ENCODE measurements around the gene TEX38. TPM values are rescaled to one million over a fixed set of nuclear protein-coding genes. Genes with fewer than 3 reads are reported as not detected.

The TEX38 gene
- total and polyA plus RNA-seq, 3 experiments from 2014 or later, result 0.37 TPM; not detected in 2

- Mint-ChIP-seq H3K27me3 (no peaks in the 10 kb centered on the region), H3K4me3 (no peak overlapping the region), H3K4me1 (peaks cover 0 to 2% (median 0%) of the 10 kb centered on the region in 3 donors), H3K36me3 (peaks cover 0 to 70% (median 26%) of the 10 kb centered on the region in 3 donors), H3K27ac (peak overlapping the region in 4 of 8 donors; percentile 12 to 73 (median 62)), H3K9me3 (no peaks in the 10 kb centered on the region)
- no peak overlapping the region for H3K27ac ChIP-seq (ENCODE audit: low read depth, low read length)
- H3K27me3 ChIP-seq (ENCODE audit: insufficient read depth, low read length, poor library complexity, severe bottlenecking), result no peaks in the 10 kb centered on the region
- H3K4me3 ChIP-seq (ENCODE audit: low read length), result no peak overlapping the region
- peaks cover 6% of the 10 kb centered on the region for H3K36me3 ChIP-seq (ENCODE audit: insufficient read depth, low read length)
- ChIA-PET CTCF (no interaction called here), POLR2A (no interaction called here)
- H3K9me3 ChIP-seq (ENCODE audit: low read length), result no peaks in the 10 kb centered on the region
- DNase-seq, result no peak
- no peaks in the 10 kb centered on the region for H3K4me1 ChIP-seq (ENCODE audit: insufficient read depth, low read length)
These were observed 32.1 kb upstream of the TEX38 start for GRCh38 chr1:46639547-46639946.

- Mint-ChIP-seq H3K36me3 (peaks cover 5 to 57% (median 20%) of the 10 kb centered on the region in 3 donors), H3K4me3 (no peak overlapping the region), H3K27me3 (no peaks in the 10 kb centered on the region), H3K9me3 (no peaks in the 10 kb centered on the region), H3K4me1 (peaks cover 0 to 2% (median 0%) of the 10 kb centered on the region in 3 donors), H3K27ac (peak overlapping the region in 3 of 8 donors; percentile 1 to 40 (median 3))
- ChIA-PET POLR2A (no interaction called here), CTCF (interaction anchor here (2.4 kb wide), 1 partner anchor 26 kb away, joined by 5 read pairs; the partner anchor contains the start of gene MOB3C)
- no peak overlapping the region for H3K27ac ChIP-seq (ENCODE audit: low read depth, low read length)
- DNase-seq, result no peak
- no peaks in the 10 kb centered on the region for H3K36me3 ChIP-seq (ENCODE audit: insufficient read depth, low read length)
- H3K9me3 ChIP-seq (ENCODE audit: low read length), result no peaks in the 10 kb centered on the region
- no peaks in the 10 kb centered on the region for H3K27me3 ChIP-seq (ENCODE audit: insufficient read depth, low read length, poor library complexity, severe bottlenecking)
- no peak overlapping the region for H3K4me3 ChIP-seq (ENCODE audit: low read length)
- H3K4me1 ChIP-seq (ENCODE audit: insufficient read depth, low read length), result no peaks in the 10 kb centered on the region
These were observed 29.5 kb upstream of the TEX38 start for GRCh38 chr1:46642115-46642680.

GRCh38 chr1:46643368-46643775 is 28.3 kb upstream of the TEX38 start:
- no peaks in the 10 kb centered on the region for H3K27me3 Mint-ChIP-seq
- H3K27ac Mint-ChIP-seq, result peak overlapping the region in 1 of 8 donors; percentile 87
- ChIA-PET CTCF (interaction anchor here (2.4 kb wide), 1 partner anchor 27 kb away, joined by 5 read pairs; the partner anchor contains the start of gene MOB3C), POLR2A (no interaction called here)
- H3K4me1 ChIP-seq (ENCODE audit: insufficient read depth, low read length), result no peaks in the 10 kb centered on the region
- H3K36me3 ChIP-seq (ENCODE audit: insufficient read depth, low read length), result no peaks in the 10 kb centered on the region
- H3K4me3 Mint-ChIP-seq, result no peak overlapping the region
- H3K27ac ChIP-seq (ENCODE audit: low read depth, low read length), result no peak overlapping the region
- peaks cover 0 to 2% (median 0%) of the 10 kb centered on the region in 3 donors for H3K4me1 Mint-ChIP-seq
- H3K9me3 Mint-ChIP-seq, result no peaks in the 10 kb centered on the region
- no peaks in the 10 kb centered on the region for H3K27me3 ChIP-seq (ENCODE audit: insufficient read depth, low read length, poor library complexity, severe bottlenecking)
- H3K4me3 ChIP-seq (ENCODE audit: low read length), result no peak overlapping the region
- H3K9me3 ChIP-seq (ENCODE audit: low read length), result no peaks in the 10 kb centered on the region
- no peak for DNase-seq
- H3K36me3 Mint-ChIP-seq, result peaks cover 9 to 56% (median 24%) of the 10 kb centered on the region in 3 donors

GRCh38 chr1:46645815-46646214 is 25.8 kb upstream of the TEX38 start:
- Mint-ChIP-seq H3K27me3 (no peaks in the 10 kb centered on the region), H3K4me3 (no peak overlapping the region), H3K27ac (no peak overlapping the region), H3K36me3 (peaks cover 23 to 60% (median 26%) of the 10 kb centered on the region in 3 donors), H3K9me3 (peaks cover 0 to 2% (median 0%) of the 10 kb centered on the region in 5 donors), H3K4me1 (peaks cover 0 to under 1% (median 0%) of the 10 kb centered on the region in 3 donors)
- no peak overlapping the region for H3K27ac ChIP-seq (ENCODE audit: low read depth, low read length)
- no peaks in the 10 kb centered on the region for H3K27me3 ChIP-seq (ENCODE audit: insufficient read depth, low read length, poor library complexity, severe bottlenecking)
- ChIA-PET CTCF (no interaction called here), POLR2A (no interaction called here)
- no peak overlapping the region for H3K4me3 ChIP-seq (ENCODE audit: low read length)
- no peaks in the 10 kb centered on the region for H3K36me3 ChIP-seq (ENCODE audit: insufficient read depth, low read length)
- H3K9me3 ChIP-seq (ENCODE audit: low read length), result no peaks in the 10 kb centered on the region
- H3K4me1 ChIP-seq (ENCODE audit: insufficient read depth, low read length), result no peaks in the 10 kb centered on the region
- no peak for DNase-seq

- no peak for DNase-seq
- peak overlapping the region in 1 of 8 donors; percentile 54 for H3K27ac Mint-ChIP-seq
- H3K9me3 Mint-ChIP-seq, result peaks cover 0 to 2% (median 0%) of the 10 kb centered on the region in 5 donors
- Histone ChIP-seq H3K4me1 (ENCODE audit: insufficient read depth, low read length) (no peaks in the 10 kb centered on the region), H3K27me3 (ENCODE audit: insufficient read depth, low read length, poor library complexity, severe bottlenecking) (no peaks in the 10 kb centered on the region), H3K9me3 (ENCODE audit: low read length) (no peaks in the 10 kb centered on the region), H3K27ac (ENCODE audit: low read depth, low read length) (no peak overlapping the region), H3K4me3 (ENCODE audit: low read length) (no peak overlapping the region), H3K36me3 (ENCODE audit: insufficient read depth, low read length) (no peaks in the 10 kb centered on the region)
- peaks cover 22 to 60% (median 26%) of the 10 kb centered on the region in 3 donors for H3K36me3 Mint-ChIP-seq
- POLR2A ChIA-PET, result no interaction called here
- CTCF ChIA-PET, result no interaction called here
- H3K4me3 Mint-ChIP-seq, result no peak overlapping the region
- H3K4me1 Mint-ChIP-seq, result no peaks in the 10 kb centered on the region
- no peaks in the 10 kb centered on the region for H3K27me3 Mint-ChIP-seq
These were observed 25.3 kb upstream of the TEX38 start for GRCh38 chr1:46646331-46646730.

- Mint-ChIP-seq H3K27ac (peak overlapping the region in 1 of 8 donors; percentile 54), H3K27me3 (no peaks in the 10 kb centered on the region), H3K4me3 (no peak overlapping the region), H3K36me3 (peaks cover 19 to 59% (median 28%) of the 10 kb centered on the region in 3 donors), H3K9me3 (peaks cover 0 to 2% (median 0%) of the 10 kb centered on the region in 5 donors), H3K4me1 (no peaks in the 10 kb centered on the region)
- Histone ChIP-seq H3K27ac (ENCODE audit: low read depth, low read length) (no peak overlapping the region), H3K4me3 (ENCODE audit: low read length) (no peak overlapping the region), H3K36me3 (ENCODE audit: insufficient read depth, low read length) (no peaks in the 10 kb centered on the region), H3K27me3 (ENCODE audit: insufficient read depth, low read length, poor library complexity, severe bottlenecking) (no peaks in the 10 kb centered on the region), H3K4me1 (ENCODE audit: insufficient read depth, low read length) (no peaks in the 10 kb centered on the region), H3K9me3 (ENCODE audit: low read length) (no peaks in the 10 kb centered on the region)
- ChIA-PET POLR2A (no interaction called here), CTCF (no interaction called here)
- no peak for DNase-seq
These were observed 24.8 kb upstream of the TEX38 start for GRCh38 chr1:46646844-46647243.

- H3K9me3 Mint-ChIP-seq, result peaks cover 0 to 2% (median 2%) of the 10 kb centered on the region in 5 donors
- DNase-seq, result no peak
- Histone ChIP-seq H3K9me3 (ENCODE audit: low read length) (no peaks in the 10 kb centered on the region), H3K4me1 (ENCODE audit: insufficient read depth, low read length) (no peaks in the 10 kb centered on the region), H3K27me3 (ENCODE audit: insufficient read depth, low read length, poor library complexity, severe bottlenecking) (no peaks in the 10 kb centered on the region), H3K36me3 (ENCODE audit: insufficient read depth, low read length) (no peaks in the 10 kb centered on the region), H3K27ac (ENCODE audit: low read depth, low read length) (no peak overlapping the region), H3K4me3 (ENCODE audit: low read length) (no peak overlapping the region)
- H3K4me3 Mint-ChIP-seq, result no peak overlapping the region
- H3K27me3 Mint-ChIP-seq, result no peaks in the 10 kb centered on the region
- H3K27ac Mint-ChIP-seq, result no peak overlapping the region
- POLR2A ChIA-PET, result no interaction called here
- peaks cover 21 to 60% (median 34%) of the 10 kb centered on the region in 3 donors for H3K36me3 Mint-ChIP-seq
- CTCF ChIA-PET, result no interaction called here
- H3K4me1 Mint-ChIP-seq, result peaks cover 0 to 2% (median 0%) of the 10 kb centered on the region in 3 donors
These were observed 24.0 kb upstream of the TEX38 start for GRCh38 chr1:46647611-46648010.

- POLR2A ChIA-PET, result no interaction called here
- Histone ChIP-seq H3K4me1 (ENCODE audit: insufficient read depth, low read length) (no peaks in the 10 kb centered on the region), H3K27me3 (ENCODE audit: insufficient read depth, low read length, poor library complexity, severe bottlenecking) (no peaks in the 10 kb centered on the region), H3K36me3 (ENCODE audit: insufficient read depth, low read length) (no peaks in the 10 kb centered on the region), H3K27ac (ENCODE audit: low read depth, low read length) (no peak overlapping the region), H3K9me3 (ENCODE audit: low read length) (no peaks in the 10 kb centered on the region), H3K4me3 (ENCODE audit: low read length) (no peak overlapping the region)
- no peak overlapping the region for H3K4me3 Mint-ChIP-seq
- H3K27ac Mint-ChIP-seq, result peak overlapping the region in 1 of 8 donors; percentile 5
- H3K27me3 Mint-ChIP-seq, result no peaks in the 10 kb centered on the region
- H3K4me1 Mint-ChIP-seq, result peaks cover 0 to 4% (median 3%) of the 10 kb centered on the region in 3 donors
- H3K9me3 Mint-ChIP-seq, result peaks cover 0 to 2% (median 2%) of the 10 kb centered on the region in 5 donors
- no peak for DNase-seq
- CTCF ChIA-PET, result no interaction called here
- peaks cover 34 to 69% (median 46%) of the 10 kb centered on the region in 3 donors for H3K36me3 Mint-ChIP-seq
These were observed 21.9 kb upstream of the TEX38 start for GRCh38 chr1:46649764-46650163.

All from CD8-positive, alpha-beta memory T cell (primary cell).